ENCODE results near the gene F10. TPM values are rescaled to one million over a fixed set of nuclear protein-coding genes. Genes with fewer than 3 reads are reported as not detected.
A peak's percentile ranks its signal among the peaks of the same experiment; 100 is the strongest.

Gene F10
- total RNA-seq, 5 donors from 2014 or later (not counting 1 experiment from before 2014, with no cell fraction given) = not detected

- no peak overlapping the region for H3K27ac ChIP-seq (ENCODE audit: low read length)
- peaks cover 0 to 21% of the 10 kb centered on the region in 2 experiments for H3K4me1 ChIP-seq (ENCODE audit: control insufficient read depth in 1 of 2, extremely low read depth in 1 of 2, insufficient read depth in 2 of 2, low read length in 2 of 2)
- H3K36me3 Mint-ChIP-seq = no peaks in the 10 kb centered on the region
- no peaks in the 10 kb centered on the region for H3K9me3 ChIP-seq
- peaks cover 0 to 5% of the 10 kb centered on the region in 2 donors for H3K27me3 Mint-ChIP-seq
- H3K27me3 ChIP-seq (replicated peaks in 1 of 2; ENCODE audit: control insufficient read depth in 2 of 2, extremely low read depth in 1 of 2, insufficient read depth in 2 of 2, low read length in 1 of 2) = peaks cover 3 to 45% of the 10 kb centered on the region in 2 experiments
- ATAC-seq (replicated peaks in 1 of 4) (no peak), DNase-seq (peak in 2 of 35 experiments; percentile 7 to 12)
- WGBS (ENCODE audit: insufficient coverage) = 16% methylated on average over 5 of the region's 9 CpGs
- no peak overlapping the region for H3K27ac Mint-ChIP-seq
- peaks cover 0 to 5% (median 3%) of the 10 kb centered on the region in 3 donors for H3K4me1 Mint-ChIP-seq
- POLR2A ChIA-PET = no interaction called here
- CTCF ChIA-PET = no interaction called here
- H3K36me3 ChIP-seq (ENCODE audit: control insufficient read depth in 2 of 2, extremely low read depth in 1 of 2, insufficient read depth in 1 of 2, low read length in 1 of 2) = no peaks in the 10 kb centered on the region
- no peak overlapping the region for H3K4me3 ChIP-seq (ENCODE audit: control insufficient read depth in 1 of 2, extremely low read depth in 1 of 2, low read length in 1 of 2)
- no peaks in the 10 kb centered on the region for H3K9me3 Mint-ChIP-seq
- H3K4me3 Mint-ChIP-seq = no peak overlapping the region
These were observed 9.4 kb upstream of the F10 start for GRCh38 chr13:113112893-113113845.

- Mint-ChIP-seq H3K4me3 (no peak overlapping the region), H3K4me1 (peaks cover 0 to 5% (median 3%) of the 10 kb centered on the region in 3 donors), H3K27ac (no peak overlapping the region), H3K9me3 (no peaks in the 10 kb centered on the region), H3K27me3 (peaks cover 0 to 5% of the 10 kb centered on the region in 2 donors), H3K36me3 (no peaks in the 10 kb centered on the region)
- DNase-seq (peak in 1 of 35 experiments; percentile 3), ATAC-seq (replicated peaks in 1 of 4) (no peak)
- POLR2A ChIA-PET = no interaction called here
- Histone ChIP-seq H3K9me3 (no peaks in the 10 kb centered on the region), H3K4me1 (ENCODE audit: control insufficient read depth in 1 of 2, extremely low read depth in 1 of 2, insufficient read depth in 2 of 2, low read length in 2 of 2) (peaks cover 0 to 21% of the 10 kb centered on the region in 2 experiments), H3K27me3 (replicated peaks in 1 of 2; ENCODE audit: control insufficient read depth in 2 of 2, extremely low read depth in 1 of 2, insufficient read depth in 2 of 2, low read length in 1 of 2) (peaks cover 3 to 49% of the 10 kb centered on the region in 2 experiments), H3K27ac (ENCODE audit: low read length) (no peak overlapping the region), H3K4me3 (ENCODE audit: control insufficient read depth in 1 of 2, extremely low read depth in 1 of 2, low read length in 1 of 2) (no peak overlapping the region), H3K36me3 (ENCODE audit: control insufficient read depth in 2 of 2, extremely low read depth in 1 of 2, insufficient read depth in 1 of 2, low read length in 1 of 2) (no peaks in the 10 kb centered on the region)
- CTCF ChIA-PET = no interaction called here
- WGBS (ENCODE audit: insufficient coverage) = 94% methylated on average over 5 of the region's 8 CpGs
These were observed 8.7 kb upstream of the F10 start for GRCh38 chr13:113113846-113114271.

- Mint-ChIP-seq H3K4me1 (peaks cover 0 to 2% (median 0%) of the 10 kb centered on the region in 3 donors), H3K9me3 (no peaks in the 10 kb centered on the region), H3K27ac (no peak overlapping the region), H3K27me3 (peaks cover 0 to 5% of the 10 kb centered on the region in 2 donors), H3K4me3 (no peak overlapping the region), H3K36me3 (no peaks in the 10 kb centered on the region)
- peaks cover 0 to 16% of the 10 kb centered on the region in 2 experiments for H3K4me1 ChIP-seq (ENCODE audit: control insufficient read depth in 1 of 2, extremely low read depth in 1 of 2, insufficient read depth in 2 of 2, low read length in 2 of 2)
- no peaks in the 10 kb centered on the region for H3K9me3 ChIP-seq
- H3K27me3 ChIP-seq (replicated peaks in 1 of 2; ENCODE audit: control insufficient read depth in 2 of 2, extremely low read depth in 1 of 2, insufficient read depth in 2 of 2, low read length in 1 of 2) = peaks cover 3 to 41% of the 10 kb centered on the region in 2 experiments
- ATAC-seq (replicated peaks in 1 of 4) (no peak), DNase-seq (no peak)
- H3K27ac ChIP-seq (ENCODE audit: low read length) = no peak overlapping the region
- H3K36me3 ChIP-seq (ENCODE audit: control insufficient read depth in 2 of 2, extremely low read depth in 1 of 2, insufficient read depth in 1 of 2, low read length in 1 of 2) = no peaks in the 10 kb centered on the region
- H3K4me3 ChIP-seq (ENCODE audit: control insufficient read depth in 1 of 2, extremely low read depth in 1 of 2, low read length in 1 of 2) = no peak overlapping the region
- 91% methylated on average over 17 of the region's 17 CpGs for WGBS (ENCODE audit: insufficient coverage)
- ChIA-PET POLR2A (no interaction called here), CTCF (no interaction called here)
These were observed 7.9 kb upstream of the F10 start for GRCh38 chr13:113114511-113115362.

GRCh38 chr13:113115363-113116205, 7.0 kb upstream of the F10 start:
- WGBS (ENCODE audit: insufficient coverage) = 84% methylated on average over 21 of the region's 21 CpGs
- Histone ChIP-seq H3K27ac (ENCODE audit: low read length) (no peak overlapping the region), H3K4me1 (ENCODE audit: control insufficient read depth in 1 of 2, extremely low read depth in 1 of 2, insufficient read depth in 2 of 2, low read length in 2 of 2) (peaks cover 0 to 10% of the 10 kb centered on the region in 2 experiments), H3K27me3 (replicated peaks in 1 of 2; ENCODE audit: control insufficient read depth in 2 of 2, extremely low read depth in 1 of 2, insufficient read depth in 2 of 2, low read length in 1 of 2) (peaks cover 3 to 40% of the 10 kb centered on the region in 2 experiments), H3K36me3 (ENCODE audit: control insufficient read depth in 2 of 2, extremely low read depth in 1 of 2, insufficient read depth in 1 of 2, low read length in 1 of 2) (no peaks in the 10 kb centered on the region), H3K9me3 (no peaks in the 10 kb centered on the region), H3K4me3 (ENCODE audit: control insufficient read depth in 1 of 2, extremely low read depth in 1 of 2, low read length in 1 of 2) (no peak overlapping the region)
- no peaks in the 10 kb centered on the region for H3K36me3 Mint-ChIP-seq
- peak in 1 of 35 experiments; percentile 18 for DNase-seq
- H3K27ac Mint-ChIP-seq = no peak overlapping the region
- H3K4me3 Mint-ChIP-seq = no peak overlapping the region
- peaks cover 0 to 7% of the 10 kb centered on the region in 2 donors for H3K27me3 Mint-ChIP-seq
- ATAC-seq (replicated peaks in 1 of 4) = no peak
- ChIA-PET POLR2A (no interaction called here), CTCF (no interaction called here)
- no peaks in the 10 kb centered on the region for H3K9me3 Mint-ChIP-seq
- H3K4me1 Mint-ChIP-seq = peaks cover 0 to 2% (median 0%) of the 10 kb centered on the region in 3 donors

- peaks cover 0 to 2% (median 0%) of the 10 kb centered on the region in 3 donors for H3K4me1 Mint-ChIP-seq
- 80% methylated on average over 7 of the region's 10 CpGs for WGBS (ENCODE audit: insufficient coverage)
- ATAC-seq (replicated peaks in 1 of 4) (no peak), DNase-seq (peak in 1 of 35 experiments; percentile 13)
- H3K27me3 Mint-ChIP-seq = peaks cover 0 to 7% of the 10 kb centered on the region in 2 donors
- Histone ChIP-seq H3K27me3 (replicated peaks in 1 of 2; ENCODE audit: control insufficient read depth in 2 of 2, extremely low read depth in 1 of 2, insufficient read depth in 2 of 2, low read length in 1 of 2) (peaks cover 0 to 40% of the 10 kb centered on the region in 2 experiments), H3K4me3 (ENCODE audit: control insufficient read depth in 1 of 2, extremely low read depth in 1 of 2, low read length in 1 of 2) (no peak overlapping the region), H3K4me1 (ENCODE audit: control insufficient read depth in 1 of 2, extremely low read depth in 1 of 2, insufficient read depth in 2 of 2, low read length in 2 of 2) (peaks cover 0 to 5% of the 10 kb centered on the region in 2 experiments), H3K36me3 (ENCODE audit: control insufficient read depth in 2 of 2, extremely low read depth in 1 of 2, insufficient read depth in 1 of 2, low read length in 1 of 2) (no peaks in the 10 kb centered on the region), H3K27ac (ENCODE audit: low read length) (no peak overlapping the region), H3K9me3 (no peaks in the 10 kb centered on the region)
- H3K36me3 Mint-ChIP-seq = no peaks in the 10 kb centered on the region
- no peaks in the 10 kb centered on the region for H3K9me3 Mint-ChIP-seq
- ChIA-PET CTCF (no interaction called here), POLR2A (no interaction called here)
- H3K4me3 Mint-ChIP-seq = no peak overlapping the region
- no peak overlapping the region for H3K27ac Mint-ChIP-seq
These were observed 6.3 kb upstream of the F10 start for GRCh38 chr13:113116206-113116800.

All from T-cell (primary cell).